Measurements from ENCODE around the gene COPS9. TPM values are rescaled to one million over a fixed set of nuclear protein-coding genes. Genes with fewer than 3 reads are reported as not detected.
A peak's percentile ranks its signal among the peaks of the same experiment; 100 is the strongest.

Gene COPS9
- total RNA-seq, 1 experiment from 2014 or later: 473 TPM

GRCh38 chr2:240131941-240132650, 4.0 kb downstream of the COPS9 start:
- H3K4me3 ChIP-seq (ENCODE audit: low read length): no peak overlapping the region
- peaks cover 34% of the 10 kb centered on the region for H3K79me2 ChIP-seq (ENCODE audit: low read length)
- BruUV-seq (replicated peaks): no TSS peak
- no peak overlapping the region for H2AFZ ChIP-seq (ENCODE audit: low read length)
- no peaks in the 10 kb centered on the region for H3K9me3 ChIP-seq (ENCODE audit: low read length)
- ChIA-PET POLR2A (ENCODE audit: unreplicated experiment) (no interaction called here), CTCF (no interaction called here)
- H3K4me1 ChIP-seq (ENCODE audit: insufficient read depth, low read length): peaks cover 16% of the 10 kb centered on the region
- no peak overlapping the region for H3K4me2 ChIP-seq (ENCODE audit: low read length)
- TF ChIP-seq EZH2 (IDR thresholded peaks at IDR 0.05; ENCODE audit: low read length, unreplicated experiment) (no peak), CTCF (conservative IDR thresholded peaks at IDR 0.05; ENCODE audit: low read depth, low read length) (peak; percentile 37; the same call in 1 of the 2 replicates)
- H3F3A ChIP-seq (ENCODE audit: low read length, unreplicated experiment): no peaks in the 10 kb centered on the region
- DNase-seq: no peak
- H3K9me2 ChIP-seq (replicated peaks; ENCODE audit: low read length): no peaks in the 10 kb centered on the region
- peaks cover 22% of the 10 kb centered on the region for H3K36me3 ChIP-seq (ENCODE audit: low read depth, low read length)
- H3K27me3 ChIP-seq (ENCODE audit: low read length): no peaks in the 10 kb centered on the region
- no peak overlapping the region for H3K9ac ChIP-seq (ENCODE audit: low read length)
- intact Hi-C loops (cut with micrococcal nuclease): no loop called here
- H4K20me1 ChIP-seq (ENCODE audit: low read length): peaks cover 10% of the 10 kb centered on the region; the same call in 1 of the 2 replicates
- H3K27ac ChIP-seq (ENCODE audit: low read length): no peak overlapping the region
- ATAC-seq: no peak

DNA sequence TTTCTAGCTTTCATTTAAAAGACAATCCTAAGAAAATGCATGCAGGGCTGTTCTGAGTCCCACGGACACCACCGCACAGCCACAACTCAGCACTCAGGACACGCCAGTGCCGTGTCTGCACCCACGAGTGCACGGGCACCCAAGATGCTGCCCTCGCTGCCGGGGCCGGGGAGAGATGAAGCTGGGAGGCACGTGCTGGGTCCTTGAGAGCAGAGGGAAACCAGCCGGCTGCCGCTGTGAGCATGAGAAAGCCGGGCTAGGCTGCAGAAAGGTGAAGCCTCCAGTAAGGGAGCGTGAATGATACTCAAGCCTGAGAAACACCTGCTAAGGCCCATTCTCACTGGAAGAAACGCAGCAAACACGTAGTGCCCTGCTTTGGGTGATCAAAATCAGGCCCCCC, 4.8 kb downstream of the COPS9 start:
- H4K20me1 ChIP-seq (ENCODE audit: low read length): peaks cover 10% of the 10 kb centered on the region; the same call in 1 of the 2 replicates
- no peaks in the 10 kb centered on the region for H3K27me3 ChIP-seq (ENCODE audit: low read length)
- ATAC-seq: no peak
- ChIA-PET CTCF (no interaction called here), POLR2A (ENCODE audit: unreplicated experiment) (no interaction called here)
- no peak for TF ChIP-seq EZH2 (IDR thresholded peaks at IDR 0.05; ENCODE audit: low read length, unreplicated experiment)
- no peak for TF ChIP-seq EZH2phosphoT487 (IDR thresholded peaks at IDR 0.05; ENCODE audit: borderline replicate concordance, low read length)
- TF ChIP-seq CTCF (conservative IDR thresholded peaks at IDR 0.05; ENCODE audit: low read depth, low read length): no peak
- peaks cover 22% of the 10 kb centered on the region for H3K36me3 ChIP-seq (ENCODE audit: low read depth, low read length)
- no peak overlapping the region for H3K4me2 ChIP-seq (ENCODE audit: low read length)
- H3K79me2 ChIP-seq (ENCODE audit: low read length): peaks cover 28% of the 10 kb centered on the region
- DNase-seq: no peak
- intact Hi-C loops (cut with micrococcal nuclease): no loop called here
- H3F3A ChIP-seq (ENCODE audit: low read length, unreplicated experiment): no peaks in the 10 kb centered on the region
- H3K4me3 ChIP-seq (ENCODE audit: low read length): no peak overlapping the region
- H2AFZ ChIP-seq (ENCODE audit: low read length): no peak overlapping the region
- H3K4me1 ChIP-seq (ENCODE audit: insufficient read depth, low read length): peaks cover 10% of the 10 kb centered on the region
- H3K9ac ChIP-seq (ENCODE audit: low read length): no peak overlapping the region
- no peaks in the 10 kb centered on the region for H3K9me2 ChIP-seq (replicated peaks; ENCODE audit: low read length)
- no peaks in the 10 kb centered on the region for H3K9me3 ChIP-seq (ENCODE audit: low read length)
- no peak overlapping the region for H3K27ac ChIP-seq (ENCODE audit: low read length)
- no TSS peak for BruUV-seq (replicated peaks)

DNA sequence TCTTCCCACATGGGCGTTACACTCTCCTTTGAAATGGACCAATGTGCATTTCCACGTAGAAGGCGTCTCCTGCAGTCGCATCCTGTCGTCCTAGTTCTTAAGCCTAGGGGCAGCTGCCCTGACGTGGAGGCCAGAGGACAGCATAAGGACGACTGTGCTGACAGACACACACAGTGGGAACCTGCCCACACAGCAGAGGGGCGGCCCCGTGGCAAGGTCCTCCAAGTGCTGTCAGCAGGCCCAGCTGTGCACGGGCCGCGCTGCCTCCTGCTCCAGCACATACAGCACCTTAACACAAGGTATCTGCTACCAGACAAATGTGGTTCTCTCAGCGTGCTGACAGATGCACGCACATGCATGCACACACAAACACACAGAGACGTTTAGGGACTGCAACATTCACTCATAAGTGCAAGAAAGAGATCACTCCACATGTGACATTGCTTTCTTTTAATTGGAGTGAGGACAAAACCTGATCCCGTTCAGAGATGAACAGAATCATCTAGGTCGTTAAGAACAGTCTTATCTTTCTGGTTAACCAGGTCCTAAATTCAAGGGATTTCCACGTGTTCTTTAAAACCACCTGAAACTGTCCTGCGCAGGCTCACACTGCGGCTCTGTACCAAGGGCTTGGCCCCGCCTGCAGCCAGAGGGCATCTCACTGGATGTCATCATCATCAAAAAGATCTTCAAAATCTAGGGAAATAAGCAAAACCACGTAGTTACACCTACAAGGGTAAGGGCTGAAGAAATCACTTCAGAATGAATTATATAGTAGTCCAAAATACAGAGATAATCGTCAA, 5.5 kb downstream of the COPS9 start:
- Histone ChIP-seq H4K20me1 (ENCODE audit: low read length) (peaks cover 10% of the 10 kb centered on the region; the same call in 1 of the 2 replicates), H3K4me2 (ENCODE audit: low read length) (no peak overlapping the region), H3F3A (ENCODE audit: low read length, unreplicated experiment) (no peaks in the 10 kb centered on the region), H3K27me3 (ENCODE audit: low read length) (no peaks in the 10 kb centered on the region), H3K4me3 (ENCODE audit: low read length) (no peak overlapping the region), H3K9me2 (replicated peaks; ENCODE audit: low read length) (no peaks in the 10 kb centered on the region), H2AFZ (ENCODE audit: low read length) (no peak overlapping the region), H3K27ac (ENCODE audit: low read length) (no peak overlapping the region), H3K79me2 (ENCODE audit: low read length) (peaks cover 21% of the 10 kb centered on the region), H3K9ac (ENCODE audit: low read length) (no peak overlapping the region), H3K36me3 (ENCODE audit: low read depth, low read length) (peaks cover 22% of the 10 kb centered on the region), H3K4me1 (ENCODE audit: insufficient read depth, low read length) (peaks cover 10% of the 10 kb centered on the region), H3K9me3 (ENCODE audit: low read length) (no peaks in the 10 kb centered on the region)
- TF ChIP-seq EZH2phosphoT487 (IDR thresholded peaks at IDR 0.05; ENCODE audit: borderline replicate concordance, low read length) (no peak), EZH2 (IDR thresholded peaks at IDR 0.05; ENCODE audit: low read length, unreplicated experiment) (no peak)
- ATAC-seq: no peak
- CTCF ChIA-PET: no interaction called here
- POLR2A ChIA-PET (ENCODE audit: unreplicated experiment): no interaction called here
- BruUV-seq (replicated peaks): no TSS peak
- DNase-seq: no peak
- intact Hi-C loops (cut with micrococcal nuclease): no loop called here

Measured in PC-3 (cell line).